ENCODE measurements around the gene DYNC2H1.

Gene DYNC2H1

GRCh38 chr11:103147627-103148026 lies 38.4 kb downstream of the DYNC2H1 start:
- no peak for DNase-seq

- DNase-seq = no peak
Measured at GRCh38 chr11:103157542-103157941, 48.3 kb downstream of the DYNC2H1 start.

- no peak for DNase-seq
Measured at GRCh38 chr11:103164093-103164796, 55.0 kb downstream of the DYNC2H1 start.

- no peak for DNase-seq
Measured at GRCh38 chr11:103167166-103167565, 57.9 kb downstream of the DYNC2H1 start.

- DNase-seq = no peak
Measured at GRCh38 chr11:103170865-103171264, 61.6 kb downstream of the DYNC2H1 start.

GRCh38 chr11:103175461-103176129 lies 66.4 kb downstream of the DYNC2H1 start:
- DNase-seq = no peak

GRCh38 chr11:103183981-103184611 lies 74.9 kb downstream of the DYNC2H1 start:
- DNase-seq = no peak

GRCh38 chr11:103202048-103202651 lies 92.9 kb downstream of the DYNC2H1 start:
- no peak for DNase-seq

- no peak for DNase-seq
Measured at GRCh38 chr11:103210543-103210942, 101.3 kb downstream of the DYNC2H1 start.

GRCh38 chr11:103215812-103216211 lies 106.6 kb downstream of the DYNC2H1 start:
- DNase-seq = no peak

GRCh38 chr11:103220133-103220532 lies 110.9 kb downstream of the DYNC2H1 start:
- DNase-seq = no peak

GRCh38 chr11:103222806-103223205 lies 113.6 kb downstream of the DYNC2H1 start:
- DNase-seq = no peak

GRCh38 chr11:103228807-103229206 lies 119.6 kb downstream of the DYNC2H1 start:
- DNase-seq = no peak

GRCh38 chr11:103234974-103235373 lies 125.7 kb downstream of the DYNC2H1 start:
- DNase-seq = no peak

GRCh38 chr11:103241574-103241973 lies 132.3 kb downstream of the DYNC2H1 start:
- DNase-seq = no peak

GRCh38 chr11:103254123-103254522 lies 144.9 kb downstream of the DYNC2H1 start:
- DNase-seq = no peak

GRCh38 chr11:103257360-103257759 lies 148.1 kb downstream of the DYNC2H1 start:
- DNase-seq = no peak

GRCh38 chr11:103266167-103266831 lies 157.1 kb downstream of the DYNC2H1 start:
- no peak for DNase-seq

- DNase-seq = no peak
Measured at GRCh38 chr11:103272876-103273275, 163.7 kb downstream of the DYNC2H1 start.

- no peak for DNase-seq
Measured at GRCh38 chr11:103274025-103274424, 164.8 kb downstream of the DYNC2H1 start.

- DNase-seq = no peak
Measured at GRCh38 chr11:103279821-103280220, 170.6 kb downstream of the DYNC2H1 start.

GRCh38 chr11:103281301-103281700 lies 172.1 kb downstream of the DYNC2H1 start:
- DNase-seq = no peak

- no peak for DNase-seq
Measured at GRCh38 chr11:103284260-103284659, 175.0 kb downstream of the DYNC2H1 start.

Measured in NCI-H187 treated with DMSO at 0.1 percent for 48 hours (cell line).